K562 (cell line): ENCODE data around the gene FTO. TPM values are rescaled to one million over a fixed set of nuclear protein-coding genes. Genes with fewer than 3 reads are reported as not detected.

ENCODE experiments used
- ATAC-seq: fragments of 200-7000 bp; cut with Tn5 transposase; 3 replicates; pipeline ENCODE4 v1.9.1; 2020; ENCODE audit warnings: moderate library complexity
- BruUV-seq: library from RNA; stranded (reverse); fragments of 400-500 nt; replicated peaks from 2 replicates; lab custom pipeline; 2021; lab: Mats Ljungman, UMichigan
- CTCF ChIA-PET: fragments of 300-600 bp; formaldehyde crosslinking; extraction: SDS; loops from one replicate; lab custom pipeline; 2021; ENCODE audit warnings: low intra/inter-chr PET ratio; lab: Yijun Ruan, JAX
- POLR2A ChIA-PET: fragments of 300-600, 350-650 bp; sonication (Branson Sonifier 250); formaldehyde crosslinking; extraction: SDS; loops from one replicate; lab custom pipeline; 2021; ENCODE audit warnings: antibody characterized with exemption, inconsistent platforms; lab: Yijun Ruan, JAX
- DNase-seq, 4 experiments: peaks; one replicate each; pipeline versions ENCODE4 v3.0.0 to v3.0.0-alpha.2; 2011 to 2018; ENCODE audit warnings: low spot score in 3 of 4, mixed read lengths in 3 of 4; ENCODE audit errors: extremely low read depth in 1 of 4
- FAIRE-seq: peaks from 2 replicates; lab custom pipeline; 2011; peaks lifted over from hg19 to GRCh38; lab: Jason Lieb, UNC
- H2AFZ ChIP-seq: 2 replicates; pipeline ENCODE4 v1.6.0; 2011; ENCODE audit warnings: low read depth, low read length, control low read depth, inconsistent platforms
- H3K27ac ChIP-seq: fragments of 200-600 bp; 3 replicates; pipeline ENCODE4 v1.8.0; 2011; ENCODE audit warnings: low read depth, mild to moderate bottlenecking, control low read depth, inconsistent platforms, low read length, moderate library complexity, mixed read lengths; ENCODE audit errors: extremely low read depth
- H3K27me3 ChIP-seq, 2 experiments: fragments of 300-600 bp in 1 of 2; 2 replicates in 1 of 2; 3 replicates in 1 of 2; pipeline versions ENCODE4 v1.6.0 to v1.8.0; 2011; ENCODE audit warnings: inconsistent platforms in 2 of 2, low read length in 2 of 2, mild to moderate bottlenecking in 1 of 2, mixed read lengths in 1 of 2, moderate library complexity in 1 of 2; ENCODE audit not compliant: control insufficient read depth in 2 of 2, insufficient read depth in 2 of 2
- H3K36me3 ChIP-seq: fragments of 300-600 bp; 3 replicates; pipeline ENCODE4 v1.8.0; 2011; ENCODE audit warnings: mild to moderate bottlenecking, low read length, inconsistent platforms; ENCODE audit not compliant: control insufficient read depth, insufficient read depth
- H3K4me1 ChIP-seq, 2 experiments: fragments of 200-600 bp in 1 of 2; replicated peaks in 1 of 2; 2 replicates in 1 of 2; 3 replicates in 1 of 2; pipeline versions ENCODE4 v1.5.1 to v1.8.0; 2011; ENCODE audit warnings: inconsistent platforms in 2 of 2, low read length in 2 of 2, mild to moderate bottlenecking in 1 of 2, mixed read lengths in 1 of 2, moderate library complexity in 1 of 2; ENCODE audit not compliant: control insufficient read depth in 2 of 2, insufficient read depth in 2 of 2
- H3K4me2 ChIP-seq: 2 replicates; pipeline ENCODE4 v1.6.1; 2011; ENCODE audit warnings: low read length, control low read depth, inconsistent platforms, mixed read lengths; ENCODE audit not compliant: insufficient read depth
- H3K4me3 ChIP-seq: fragments of 200-600 bp; sonication (generic), shearing (Covaris generic); 2 replicates; pipeline ENCODE4 v1.5.1; 2016; ENCODE audit warnings: control low read depth, inconsistent platforms
- H3K79me2 ChIP-seq: fragments of 200-600 bp; 3 replicates; pipeline ENCODE4 v1.8.0; 2011; ENCODE audit warnings: low read length, inconsistent platforms; ENCODE audit not compliant: control insufficient read depth, insufficient read depth
- H3K9ac ChIP-seq, 2 experiments: 2 replicates each; pipeline versions ENCODE4 v1.6.0 to v1.6.1; 2011; ENCODE audit warnings: low read depth in 2 of 2, low read length in 2 of 2, control low read depth in 1 of 2, inconsistent platforms in 1 of 2, mild to moderate bottlenecking in 1 of 2, mixed read lengths in 1 of 2; ENCODE audit not compliant: insufficient read depth in 1 of 2
- H3K9me1 ChIP-seq: one replicate; pipeline ENCODE4 v1.6.0; 2011; ENCODE audit warnings: inconsistent platforms, mild to moderate bottlenecking, low read length, moderate library complexity; ENCODE audit not compliant: control insufficient read depth, insufficient read depth
- H3K9me3 ChIP-seq: replicated peaks from 2 replicates; pipeline ENCODE4 v1.5.1; 2011; ENCODE audit warnings: low read depth, low read length, inconsistent platforms; ENCODE audit not compliant: control insufficient read depth, insufficient read depth
- H4K20me1 ChIP-seq: replicated peaks from 2 replicates; pipeline ENCODE4 v1.6.1; 2011; ENCODE audit warnings: low read length, inconsistent platforms, mixed read lengths; ENCODE audit not compliant: control insufficient read depth, insufficient read depth
- E2F6 ChIP-seq, 2 experiments: IDR thresholded peaks; 2 replicates each; pipeline ENCODE4 v1.6.1; 2011; ENCODE audit warnings: borderline replicate concordance in 1 of 2, control low read depth in 1 of 2, low read depth in 1 of 2, low read length in 1 of 2, mild to moderate bottlenecking in 1 of 2, mixed read lengths in 1 of 2, moderate library complexity in 1 of 2; ENCODE audit not compliant: insufficient read depth in 1 of 2, insufficient read length in 1 of 2, poor library complexity in 1 of 2, severe bottlenecking in 1 of 2; ENCODE audit errors: extremely low read depth in 1 of 2
- HMGXB4 ChIP-seq: sonication (generic); formaldehyde crosslinking; IDR thresholded peaks from 2 replicates; pipeline ENCODE4 v1.8.1; 2023; ENCODE audit warnings: mild to moderate bottlenecking, missing genetic modification reagents
- HOXB6 ChIP-seq: fragments of 250-450 bp; sonication (Bioruptor Pico); IDR thresholded peaks from 2 replicates; pipeline ENCODE4 v1.5.1; 2022; ENCODE audit warnings: mild to moderate bottlenecking, borderline replicate concordance
- SIRT6 ChIP-seq: IDR thresholded peaks from one replicate; pipeline ENCODE4 v1.6.1; 2012; ENCODE audit warnings: low read depth, mild to moderate bottlenecking, control low read depth, inconsistent platforms, low read length, moderate library complexity
- ZNF140 ChIP-seq: fragments of 250-450 bp; sonication (Bioruptor Pico); IDR thresholded peaks from 2 replicates; pipeline ENCODE4 v1.8.0; 2021; ENCODE audit warnings: moderate library complexity, mild to moderate bottlenecking, inconsistent platforms
- WGBS: fragments of 100-300 bp; shearing (Covaris generic); methylation state at CpG from one replicate; pipeline ENCODE4 v1.1.6; 2016; ENCODE audit warnings: low coverage, mixed read lengths; ENCODE audit not compliant: insufficient coverage; ENCODE audit errors: missing lambda C conversion rate; 5-methylcytosine and 5-hydroxymethylcytosine counted together
- in situ Hi-C: fragments of 300-500 bp; cut with MboI; formaldehyde crosslinking; loops from 4 replicates; pipeline ENCODE4 v1.15.0; 2018; ENCODE audit warnings: inconsistent platforms, mixed read lengths
- intact Hi-C: fragments of 100-400 bp; cut with micrococcal nuclease; formaldehyde crosslinking; loops from 2 replicates; pipeline ENCODE4 v1.14.2; 2022
- polyA plus RNA-seq, 8 experiments: library from polyadenylated mRNA; depleted of rRNA in 4 of 8; stranded (reverse) in 5 of 8; unstranded in 3 of 8; fragments of >200 nt; fragmentation: Nextera tagmentation in 2 of 8; fragmentation: Illumina TruSeq in 1 of 8; extraction: Ambion mirVana in 2 of 8; extraction: Trizol in 1 of 8; gene quantifications; 2 replicates each; pipeline versions ENCODE4 v1.2.1 to v1.2.3, GENCODE V29; 2011 to 2014; ENCODE audit warnings: inconsistent platforms in 1 of 8, missing spikeins in 1 of 8
- total RNA-seq, 7 experiments: library from RNA; depleted of rRNA in 6 of 7; stranded (reverse); fragments of >200 nt in 6 of 7; fragmentation: Illumina TruSeq in 2 of 7; extraction: Trizol in 2 of 7; gene quantifications; 2 replicates each; pipeline versions ENCODE4 v1.2.1 to v1.2.3, GENCODE V29; 2011 to 2021; ENCODE audit warnings: low replicate concordance in 1 of 7

Gene FTO
- total and polyA plus RNA-seq, 9 of the 15 experiments (the other 6 are each of a cell fraction or from before 2014, with no cell fraction given): 11.3 to 27.7 (median 25.5) TPM

- H3K9me3 ChIP-seq: no peaks in the 10 kb centered on the region
- DNase-seq (no peak), FAIRE-seq (no peak), ATAC-seq (no peak)
- WGBS: 61% methylated on average over 5 of the region's 5 CpGs
- H3K9me1 ChIP-seq: no peaks in the 10 kb centered on the region
- H3K27ac ChIP-seq: no peak overlapping the region
- no peaks in the 10 kb centered on the region for H4K20me1 ChIP-seq
- H3K4me1 ChIP-seq: no peaks in the 10 kb centered on the region
- intact Hi-C loops (no loop called here), in situ Hi-C loops (no loop called here)
- H3K79me2 ChIP-seq: no peaks in the 10 kb centered on the region
- 0 out of 3 replicates have a peak, but pooled peaks cover 5% of the 10 kb centered on the region for H3K36me3 ChIP-seq
- H3K27me3 ChIP-seq: no peaks in the 10 kb centered on the region
- TF ChIP-seq HOXB6 (CRISPR knock-in tag) (no peak), E2F6 (IDR thresholded peaks at IDR 0.05; ENCODE audit: borderline replicate concordance in 1 of 2, extremely low read depth in 1 of 2, insufficient read depth in 1 of 2, insufficient read length in 1 of 2, low read depth in 1 of 2, low read length in 1 of 2, poor library complexity in 1 of 2, severe bottlenecking in 1 of 2) (no peak), HMGXB4 (CRISPR knock-in tag) (no peak), SIRT6 (no peak), ZNF140 (CRISPR knock-in tag) (no peak)
- H3K9ac ChIP-seq: no peak overlapping the region
- no peak overlapping the region for H3K4me3 ChIP-seq
- no peak overlapping the region for H2AFZ ChIP-seq
- BruUV-seq: no TSS peak
- H3K4me2 ChIP-seq: no peak overlapping the region
- ChIA-PET CTCF (no interaction called here), POLR2A (no interaction called here)
These were observed 10.6 kb upstream of the FTO start for GRCh38 chr16:53693320-53693719.
